ENCODE data around the gene CCDC182.

CCDC182 gene

GRCh38 chr17:57733085-57733484, 12.0 kb downstream of the CCDC182 start:
- H3K4me3 ChIP-seq (ENCODE audit: low read depth, low read length): no peak overlapping the region
- no peak for TF ChIP-seq CTCF (conservative IDR thresholded peaks at IDR 0.05; ENCODE audit: low read depth, low read length)
- no peak for DNase-seq (ENCODE audit: low read depth)

GRCh38 chr17:57732062-57732461, 13.0 kb downstream of the CCDC182 start:
- DNase-seq (ENCODE audit: low read depth): no peak
- no peak overlapping the region for H3K4me3 ChIP-seq (ENCODE audit: low read depth, low read length)
- TF ChIP-seq CTCF (conservative IDR thresholded peaks at IDR 0.05; ENCODE audit: low read depth, low read length): no peak

GRCh38 chr17:57730026-57730701, 14.9 kb downstream of the CCDC182 start:
- DNase-seq (ENCODE audit: low read depth): no peak
- no peak overlapping the region for H3K4me3 ChIP-seq (ENCODE audit: low read depth, low read length)
- TF ChIP-seq CTCF (conservative IDR thresholded peaks at IDR 0.05; ENCODE audit: low read depth, low read length): no peak

- no peak for DNase-seq (ENCODE audit: low read depth)
These were observed 17.4 kb downstream of the CCDC182 start for GRCh38 chr17:57727630-57728175.

GRCh38 chr17:57726838-57727237, 18.3 kb downstream of the CCDC182 start:
- H3K4me3 ChIP-seq (ENCODE audit: low read depth, low read length): no peak overlapping the region
- no peak for TF ChIP-seq CTCF (conservative IDR thresholded peaks at IDR 0.05; ENCODE audit: low read depth, low read length)
- DNase-seq (ENCODE audit: low read depth): no peak

More at GRCh38 chr17:57727630-57728175, 17.4 kb downstream of the CCDC182 start:
- no peak for TF ChIP-seq CTCF (conservative IDR thresholded peaks at IDR 0.05; ENCODE audit: low read depth, low read length)
- no peak overlapping the region for H3K4me3 ChIP-seq (ENCODE audit: low read depth, low read length)

GRCh38 chr17:57726213-57726790, 18.8 kb downstream of the CCDC182 start:
- no peak for TF ChIP-seq CTCF (conservative IDR thresholded peaks at IDR 0.05; ENCODE audit: low read depth, low read length)
- H3K4me3 ChIP-seq (ENCODE audit: low read depth, low read length): no peak overlapping the region
- no peak for DNase-seq (ENCODE audit: low read depth)

- no peak for TF ChIP-seq CTCF (conservative IDR thresholded peaks at IDR 0.05; ENCODE audit: low read depth, low read length)
- H3K4me3 ChIP-seq (ENCODE audit: low read depth, low read length): no peak overlapping the region
- no peak for DNase-seq (ENCODE audit: low read depth)
These were observed 20.4 kb downstream of the CCDC182 start for GRCh38 chr17:57724729-57725125.

Data from choroid plexus epithelial cell (primary cell).